Fibroblast of lung (primary cell): Measurements from ENCODE around the gene RALBP1.

Source experiments
- CTCF ChIP-seq, 2 donors: IDR thresholded peaks in 1 of 2; conservative IDR thresholded peaks in 1 of 2; 1 replicate in 1 of 2; 2 replicates in 1 of 2; pipeline ENCODE4 v1.5.1; 2011 to 2012; ENCODE audit warnings: low read length in 2 of 2, control low read depth in 1 of 2, inconsistent platforms in 1 of 2, low read depth in 1 of 2, mild to moderate bottlenecking in 1 of 2
- EZH2 ChIP-seq: IDR thresholded peaks from 2 replicates; pipeline ENCODE4 v1.5.1; 2012; ENCODE audit warnings: low read length, control low read depth, mild to moderate bottlenecking; ENCODE audit errors: missing control alignments

- TF ChIP-seq CTCF (conservative IDR thresholded peaks at IDR 0.05 in 1 of 2, IDR thresholded peaks at IDR 0.05 in 1 of 2; ENCODE audit: low read depth in 1 of 2, low read length in 2 of 2) (no peak), EZH2 (no peak)
Measured at GRCh38 chr18:9474108-9474982, 968 bp upstream of the RALBP1 start.
